Stimulated activated CD8-positive, alpha-beta memory T cell treated with anti-CD3 and anti-CD28 coated beads, Interleukin-12 subunit alpha, Interleukin-12 subunit beta, amount 100 ng/mL, for 1 hour (primary cell): Measurements from ENCODE around the gene C10orf95.
A peak's percentile ranks its signal among the peaks of the same experiment; 100 is the strongest.

Experiments
- DNase-seq: peaks from one replicate; pipeline ENCODE4 v3.0.0-alpha.2; 2020; ENCODE audit warnings: low read depth

Gene C10orf95

DNA sequence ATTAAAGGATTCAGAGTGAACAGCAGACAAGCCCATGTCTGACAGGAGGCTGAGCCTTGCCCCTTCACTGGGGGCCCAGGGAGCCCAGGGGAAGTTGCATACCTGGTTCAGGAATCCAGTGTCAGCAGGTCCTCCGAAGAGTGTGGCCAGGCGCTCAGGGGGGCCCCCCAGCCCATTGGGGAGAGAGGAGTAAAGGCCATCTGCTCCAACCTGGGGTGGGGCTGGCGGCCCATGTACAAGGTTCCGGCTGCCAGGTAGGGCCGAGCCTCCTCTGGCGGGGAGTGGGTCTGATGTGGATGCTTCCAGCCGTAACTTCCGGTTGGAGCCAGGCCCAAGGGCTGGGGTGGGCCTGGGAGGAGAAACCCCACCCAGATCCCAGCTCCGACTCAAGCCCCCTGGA, 35.1 kb downstream of the C10orf95 start:
- DNase-seq = no peak

DNA sequence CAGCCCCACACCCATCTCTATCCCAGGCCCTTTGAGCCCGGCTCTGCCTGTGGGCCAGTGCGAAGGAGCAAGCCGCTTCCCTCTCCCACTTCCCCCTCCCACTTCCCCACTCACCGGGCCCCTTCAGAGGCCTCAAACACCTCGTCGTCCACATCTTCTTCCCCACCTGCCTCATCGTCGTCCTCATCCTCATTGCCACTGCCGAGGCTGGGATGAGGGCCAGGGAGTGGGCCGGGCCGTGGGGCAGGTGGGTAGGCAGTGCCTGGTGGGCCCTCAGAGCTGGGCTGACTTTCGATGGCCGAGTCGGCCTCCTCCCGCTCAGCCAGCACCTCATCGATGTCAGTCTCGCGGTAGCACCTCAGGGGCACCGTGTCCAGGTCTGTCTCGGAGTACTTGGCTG, 36.6 kb downstream of the C10orf95 start:
- no peak for DNase-seq

DNA sequence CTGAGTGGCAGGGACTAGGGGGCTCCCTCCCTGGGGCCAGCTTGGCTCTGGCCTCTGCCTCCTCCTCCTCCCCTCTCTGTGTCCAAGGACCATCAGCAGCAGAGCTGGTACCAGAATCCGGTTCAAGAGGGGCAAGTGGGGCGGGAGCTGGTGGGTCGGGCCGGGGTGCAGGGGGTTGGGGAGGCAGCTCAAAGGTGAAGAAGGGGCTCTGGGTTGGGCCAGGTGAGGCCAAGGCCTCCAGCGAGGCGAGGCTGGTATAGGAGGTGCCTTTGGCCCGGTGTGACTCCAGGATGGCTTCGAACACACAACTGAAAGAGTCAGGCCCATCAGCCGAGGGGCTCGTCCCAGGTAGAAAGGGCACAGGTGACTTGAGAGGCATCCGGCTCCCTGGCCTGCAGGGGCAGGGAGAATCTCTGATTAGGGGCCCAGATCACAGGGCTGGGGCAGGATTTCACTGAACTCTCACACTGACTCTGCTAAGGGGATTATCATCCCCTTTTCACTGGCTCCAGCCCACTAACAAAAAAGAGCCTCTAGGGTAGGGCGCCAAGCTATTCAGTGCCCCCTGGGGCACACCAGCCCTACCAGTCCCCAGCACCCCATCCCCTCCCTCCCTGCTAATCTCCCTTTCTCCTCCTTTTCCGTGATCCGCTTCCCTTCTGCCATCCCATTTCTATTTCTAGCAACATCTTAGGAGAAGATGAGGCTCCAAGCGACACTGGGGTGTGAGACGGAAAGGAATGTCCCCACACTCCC, 37.4 kb downstream of the C10orf95 start:
- no peak for DNase-seq

DNA sequence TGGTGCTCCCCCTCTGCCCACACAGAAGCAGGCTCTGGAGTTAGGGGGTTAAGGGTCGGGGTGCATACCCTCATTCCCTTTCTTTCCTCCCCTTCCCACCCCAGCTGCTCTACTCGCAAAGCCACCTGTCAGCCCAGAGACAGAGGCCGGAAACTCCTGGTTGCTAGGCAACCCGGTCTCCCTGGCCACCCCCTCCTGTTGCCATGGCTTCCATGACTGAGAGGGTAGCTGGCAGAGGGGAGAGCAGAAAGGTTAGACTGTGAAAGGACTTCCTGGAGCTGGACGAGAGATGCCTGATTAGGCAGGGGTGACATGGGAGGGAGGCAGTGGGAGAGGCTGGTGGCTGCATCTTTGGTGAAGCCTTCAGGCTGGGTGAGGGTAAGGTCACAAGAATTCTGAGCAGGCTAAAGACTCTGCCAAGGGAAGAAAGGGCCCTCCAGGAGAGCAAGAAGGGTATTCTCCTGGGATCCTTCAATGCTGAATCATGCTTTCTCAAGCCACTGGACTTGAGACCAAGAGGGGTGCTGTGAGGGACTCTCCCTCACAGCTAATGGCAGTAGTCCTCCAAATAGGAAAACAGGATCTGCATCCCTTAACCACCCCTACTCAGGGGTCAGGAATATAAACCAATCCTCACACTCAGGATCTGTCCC, 38.2 kb downstream of the C10orf95 start:
- DNase-seq = no peak

DNA sequence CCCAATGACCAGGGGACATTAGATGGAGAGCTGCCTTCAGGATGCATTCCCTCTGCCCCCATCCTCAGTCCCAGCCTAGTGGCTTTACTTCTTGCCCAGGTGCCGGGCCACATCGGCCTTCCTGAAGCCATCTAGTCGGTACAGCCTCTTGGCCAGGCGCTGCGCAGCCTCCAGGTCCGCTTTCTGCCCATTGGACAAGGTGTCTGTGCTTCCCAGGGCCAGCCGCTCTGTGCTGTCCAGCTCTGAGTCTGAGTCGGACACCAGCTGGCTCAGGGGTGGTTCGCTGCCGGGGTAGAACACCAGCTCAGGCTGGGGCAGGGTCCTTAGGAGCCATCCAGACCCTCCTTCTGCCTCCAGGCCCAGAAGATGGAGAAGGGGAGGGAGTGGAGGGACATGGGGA, 39.0 kb downstream of the C10orf95 start:
- no peak for DNase-seq

DNA sequence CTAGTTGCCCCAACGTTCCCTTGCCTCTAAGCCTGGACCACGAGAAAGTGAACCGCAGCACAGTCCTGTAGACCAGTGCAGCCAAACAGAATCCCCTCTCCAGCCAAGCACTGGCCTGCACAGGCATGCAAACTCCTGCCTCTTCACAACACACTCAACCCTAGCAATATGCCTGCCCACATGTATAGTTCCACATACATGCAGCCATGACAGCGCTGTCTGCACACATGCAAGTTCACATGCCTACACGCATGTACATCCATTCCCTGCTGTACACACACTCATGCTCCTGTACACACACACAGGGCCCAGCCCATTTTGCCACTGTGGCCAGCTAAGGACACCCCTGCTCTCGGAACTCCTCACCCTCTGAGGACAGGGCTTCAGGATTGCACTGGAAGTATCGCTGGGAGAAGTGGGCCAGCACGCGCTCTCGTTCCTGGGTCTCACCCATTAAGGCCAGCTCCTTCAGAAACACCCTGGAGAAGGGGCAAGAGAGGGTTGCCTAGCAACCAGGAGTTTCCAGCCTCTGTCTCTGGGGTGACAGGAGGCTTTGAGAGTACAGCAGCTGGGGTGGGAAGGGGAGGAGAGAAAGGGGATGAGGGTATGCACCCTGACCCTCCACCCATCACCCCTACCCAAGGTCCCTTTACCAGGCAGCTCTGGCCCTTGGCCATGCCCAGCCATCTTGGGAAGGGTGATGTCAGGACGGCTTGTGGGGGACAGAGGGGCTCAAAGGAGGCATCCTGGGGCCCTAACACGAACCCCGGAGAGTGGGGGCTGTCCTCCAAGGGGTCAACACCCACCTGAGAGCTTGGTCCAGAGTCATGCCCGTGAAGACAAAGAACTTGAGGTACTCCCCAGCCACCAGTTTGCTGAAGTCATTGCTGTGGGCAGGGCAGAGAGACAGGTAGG, 39.7 kb downstream of the C10orf95 start:
- DNase-seq = no peak

DNA sequence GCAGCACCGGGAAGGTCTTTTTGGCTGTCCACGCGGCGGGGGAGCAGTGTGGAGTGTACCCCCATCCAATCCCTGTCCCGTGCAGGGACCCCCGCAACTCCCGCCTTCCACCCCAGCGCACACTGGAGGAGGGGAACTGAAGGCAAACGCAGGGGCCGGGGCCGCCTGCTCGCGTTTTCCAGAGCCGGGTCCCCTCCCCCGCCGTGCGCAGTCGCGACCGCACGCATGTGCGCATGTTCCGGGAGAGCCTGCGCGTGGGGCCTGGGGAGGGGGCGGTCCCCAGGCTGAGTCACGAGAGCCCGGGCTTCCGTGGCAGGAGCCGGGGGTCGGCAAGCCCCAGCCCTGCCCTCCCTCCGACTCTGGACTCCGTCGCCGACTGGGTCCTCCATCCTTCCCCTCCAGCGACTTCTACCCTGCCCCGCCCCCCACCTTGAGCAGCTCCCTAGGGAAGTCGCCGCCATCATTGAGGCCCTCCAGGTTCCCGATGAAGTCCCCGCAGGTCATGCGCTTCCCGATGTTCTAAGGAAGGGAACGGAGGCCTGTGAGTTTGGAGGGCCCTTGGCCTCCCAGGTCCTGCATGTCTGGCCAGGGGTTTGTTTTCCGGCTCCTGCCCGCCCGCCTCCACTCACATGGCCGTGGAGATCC, 40.8 kb downstream of the C10orf95 start:
- DNase-seq = no peak

DNA sequence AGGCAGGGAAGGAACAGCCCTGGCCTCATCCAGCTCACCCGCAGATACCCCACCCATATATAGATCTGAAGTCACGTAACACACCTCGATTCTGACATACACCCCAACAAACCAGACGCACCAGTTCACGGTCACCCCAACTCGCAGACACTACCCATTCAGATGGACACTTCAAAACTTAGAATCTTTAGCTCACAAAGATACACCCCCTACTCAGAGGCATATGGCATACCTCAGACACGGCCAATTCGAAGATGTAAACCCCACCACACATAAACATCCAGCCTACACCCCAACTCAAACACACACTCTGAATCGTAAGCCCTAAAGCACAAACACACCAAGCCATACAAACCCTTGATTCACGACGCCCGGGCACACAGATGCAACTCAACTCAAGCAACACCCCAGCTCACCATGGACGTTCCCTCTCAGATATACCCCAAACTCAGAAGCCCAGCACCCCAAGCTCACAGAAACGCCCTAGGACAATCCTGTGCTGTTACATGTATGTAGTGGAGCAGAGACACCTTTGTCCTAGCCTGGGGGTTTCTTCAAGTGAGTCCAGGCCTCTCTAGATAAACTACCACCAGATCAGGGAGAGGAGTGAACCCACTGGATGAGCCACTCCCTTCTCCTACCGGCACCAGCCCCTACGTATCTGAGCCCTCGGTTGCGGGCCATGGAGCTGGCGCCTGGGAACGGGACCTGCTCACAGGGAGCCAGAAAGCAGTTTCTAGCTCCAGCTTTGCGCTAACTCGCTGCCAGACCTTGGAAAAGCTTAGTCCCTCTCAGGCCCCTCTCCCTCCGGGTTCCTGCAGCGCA, 41.5 kb downstream of the C10orf95 start:
- DNase-seq = no peak

DNA sequence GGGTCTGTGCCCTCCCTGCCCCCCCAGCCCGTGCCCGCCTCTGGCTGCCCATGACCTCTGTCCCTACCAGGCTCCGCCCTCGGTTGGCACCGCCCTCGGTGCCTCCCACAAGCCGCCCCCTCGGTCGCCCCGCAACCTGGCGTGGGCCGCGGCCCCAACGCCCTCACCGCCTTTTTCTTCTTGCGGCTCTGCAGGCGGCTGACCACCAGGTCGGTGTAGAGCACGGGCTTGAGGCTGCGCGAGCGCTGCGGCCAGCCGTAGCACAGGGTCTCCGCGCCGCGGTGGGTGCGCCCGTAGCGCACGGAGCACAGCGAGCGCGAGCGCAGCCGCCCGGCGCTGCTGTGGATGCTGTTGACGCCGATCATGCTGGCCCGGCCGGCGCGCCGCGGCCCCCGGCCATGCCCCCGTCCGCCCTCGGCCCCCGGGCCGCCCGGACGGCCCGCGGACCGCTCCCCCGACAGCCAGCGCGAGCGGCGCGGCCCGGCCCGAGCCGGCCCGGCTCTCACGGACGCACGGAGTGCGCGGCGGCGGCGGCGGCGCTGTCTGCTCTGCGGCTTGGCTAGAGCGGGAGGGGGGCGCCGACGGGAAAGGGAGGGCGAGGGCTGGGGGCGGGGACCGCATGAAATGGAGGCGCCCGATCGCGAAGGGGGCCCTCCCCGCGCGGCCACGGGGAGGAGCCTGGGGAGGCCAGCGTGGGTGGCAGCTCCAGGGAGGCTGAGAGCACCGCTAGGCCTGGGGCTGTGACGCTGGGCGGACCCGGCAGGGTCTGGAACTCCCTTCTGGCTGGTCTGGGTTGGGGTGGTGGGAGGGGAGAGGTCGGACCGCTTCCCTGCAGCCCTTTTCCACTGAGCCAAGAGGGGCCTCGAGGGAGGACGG, 42.4 kb downstream of the C10orf95 start:
- peak; percentile 49 for DNase-seq

DNA sequence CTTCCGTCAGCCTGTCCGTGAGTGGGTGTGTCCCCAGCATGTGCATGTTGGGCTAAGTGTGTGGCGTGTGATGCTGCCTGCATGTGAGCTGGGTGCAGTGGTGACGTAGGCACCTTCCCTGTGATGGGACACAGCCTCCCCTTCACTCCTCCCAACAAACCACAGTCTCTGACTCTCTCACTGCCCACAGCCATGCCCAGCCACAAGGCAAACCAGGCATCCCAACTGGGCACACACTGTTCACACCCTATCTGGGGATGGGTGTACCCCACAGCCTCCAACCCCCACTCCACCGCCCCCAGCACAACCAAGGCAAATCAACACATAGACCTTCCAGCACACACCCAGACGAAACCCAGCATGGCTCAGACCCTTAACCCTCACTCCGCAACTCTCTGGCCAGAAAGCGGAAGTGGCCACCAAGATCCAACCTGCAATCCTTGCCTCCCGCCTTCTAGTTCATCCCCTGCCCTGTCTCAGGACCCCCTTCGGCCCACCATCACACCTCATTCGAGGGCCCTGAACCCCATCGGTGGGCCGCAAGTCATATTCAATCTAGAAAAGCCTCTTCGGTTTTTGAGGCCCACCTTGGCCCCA, 43.1 kb downstream of the C10orf95 start:
- DNase-seq = no peak

DNA sequence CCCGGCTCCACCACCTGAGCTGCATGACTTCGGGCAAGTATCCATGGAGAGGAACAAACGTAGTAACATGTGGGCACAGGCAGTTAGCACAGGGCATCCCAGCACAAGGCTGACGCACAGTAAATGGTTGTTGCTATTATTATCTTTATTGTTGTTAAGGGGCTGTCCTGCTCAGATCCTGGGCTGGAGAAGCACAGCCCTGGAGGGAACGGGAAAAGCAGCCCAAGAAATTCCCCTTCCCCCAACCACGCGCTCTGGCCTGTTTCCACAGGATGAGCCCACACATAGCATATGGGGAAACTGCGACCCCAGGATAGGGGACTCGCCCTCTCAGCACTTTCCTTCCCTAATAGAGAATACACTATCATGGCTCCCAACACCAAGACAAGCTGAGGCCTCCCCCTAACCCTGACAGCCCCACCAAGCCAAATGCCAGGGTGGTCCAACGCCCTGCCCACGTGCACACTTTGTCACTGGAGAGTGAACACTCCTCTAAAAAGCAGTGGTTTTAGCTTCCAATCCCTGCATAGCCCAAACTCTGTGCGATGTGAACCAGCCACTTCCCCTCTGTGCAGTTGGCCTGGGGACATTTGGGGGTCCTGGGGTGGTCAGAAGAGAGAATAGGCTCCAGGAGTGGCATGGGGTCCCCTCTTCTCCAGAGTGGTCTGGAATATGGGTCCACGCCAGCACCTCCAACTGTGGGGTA, 43.8 kb downstream of the C10orf95 start:
- no peak for DNase-seq

DNA sequence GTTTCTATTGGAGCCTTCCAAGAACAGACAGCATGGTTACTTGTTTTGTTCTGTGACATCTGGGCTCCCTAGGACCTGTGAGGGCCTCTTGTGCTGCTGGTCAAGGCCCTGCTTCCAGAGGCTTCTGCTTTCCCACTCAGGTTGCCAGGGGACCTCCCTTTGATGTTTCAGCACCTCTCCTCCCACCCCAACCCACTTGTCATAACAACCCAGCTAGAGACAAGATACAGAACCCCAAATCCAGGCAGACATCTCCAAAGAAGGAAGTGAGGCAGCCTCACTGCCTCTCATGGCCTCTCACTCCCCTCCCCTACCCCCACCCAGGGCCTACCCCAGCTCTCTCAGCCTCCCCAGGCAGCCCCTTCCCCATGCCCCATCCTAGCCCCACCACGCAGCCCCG, 44.5 kb downstream of the C10orf95 start:
- no peak for DNase-seq

DNA sequence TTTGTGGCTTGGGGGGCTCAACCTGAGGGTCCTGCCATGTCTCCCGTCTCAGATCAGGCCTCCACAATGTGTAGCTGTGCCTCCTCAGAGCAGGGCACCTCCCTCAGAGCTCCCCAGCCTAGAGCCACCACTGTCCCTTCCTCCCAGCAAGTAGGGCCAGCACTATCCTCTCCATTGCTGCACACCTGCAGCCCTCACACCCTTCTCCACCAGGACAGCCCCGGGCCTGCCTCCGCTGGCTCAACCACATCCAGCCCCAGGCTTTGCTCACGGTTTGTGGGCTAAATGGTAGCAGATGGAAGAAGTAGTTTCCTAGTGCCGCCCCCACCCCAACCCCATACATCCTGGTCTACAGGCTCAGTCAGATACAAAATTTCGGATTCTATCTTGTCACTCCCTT, 45.7 kb downstream of the C10orf95 start:
- DNase-seq = no peak

DNA sequence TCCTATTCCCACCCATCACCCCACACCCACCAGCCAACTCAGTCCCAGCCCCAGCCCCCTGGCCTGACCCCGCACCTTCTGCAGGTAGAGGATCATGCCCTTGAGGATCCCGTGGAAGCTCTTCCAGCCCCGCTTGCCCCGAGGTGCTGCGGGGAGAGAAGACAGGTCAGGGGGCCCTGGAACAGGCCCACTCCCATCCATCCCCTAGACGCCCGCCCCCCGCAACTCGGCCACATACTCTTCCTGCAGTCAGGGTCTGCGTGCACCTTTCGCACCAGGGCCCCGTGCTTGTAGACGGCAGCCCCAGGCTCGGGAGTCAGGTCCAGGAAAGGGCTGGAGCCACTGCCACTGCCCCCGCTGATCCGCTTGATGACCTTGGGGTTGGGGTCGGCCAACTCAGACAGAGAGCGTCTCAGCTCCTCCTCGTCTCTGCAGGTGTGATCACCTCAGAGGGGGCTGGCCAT, 46.2 kb downstream of the C10orf95 start:
- no peak for DNase-seq

DNA sequence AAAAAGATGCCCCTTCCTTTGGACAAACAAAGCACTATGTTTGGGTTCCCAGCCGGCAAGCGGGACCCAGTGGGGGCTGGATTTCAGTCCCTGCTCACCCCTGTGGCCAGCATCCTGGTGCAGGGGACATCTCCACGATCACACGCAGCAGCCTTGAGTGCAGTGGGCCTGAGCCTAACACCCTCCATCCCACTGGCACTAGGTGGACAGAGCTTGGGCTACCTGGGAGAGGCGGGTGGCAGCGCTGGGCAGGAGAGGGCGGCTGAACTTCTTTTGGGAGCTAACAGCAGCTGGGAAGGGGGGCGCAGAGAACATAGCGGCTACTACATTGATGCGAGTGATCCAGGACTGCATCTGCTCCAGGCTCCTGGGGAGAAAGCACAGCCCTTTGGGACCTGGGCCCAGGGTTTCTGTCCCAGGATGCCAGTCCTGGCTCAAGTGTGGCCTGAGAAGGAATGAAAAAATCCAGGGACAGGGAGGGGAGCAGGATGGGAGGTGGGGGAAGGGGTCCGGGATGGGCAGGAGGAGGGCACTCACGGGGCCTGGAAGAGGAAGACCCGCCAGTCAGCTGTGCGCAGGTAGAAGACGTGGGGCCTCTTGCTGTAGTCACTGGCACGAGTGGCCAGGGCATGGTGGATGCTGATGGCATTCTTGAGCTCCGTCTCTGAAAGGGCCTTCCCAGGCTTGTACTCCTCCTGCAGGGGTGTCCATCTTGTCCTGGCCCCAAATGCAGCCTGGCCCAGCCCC, 46.8 kb downstream of the C10orf95 start:
- DNase-seq = no peak

DNA sequence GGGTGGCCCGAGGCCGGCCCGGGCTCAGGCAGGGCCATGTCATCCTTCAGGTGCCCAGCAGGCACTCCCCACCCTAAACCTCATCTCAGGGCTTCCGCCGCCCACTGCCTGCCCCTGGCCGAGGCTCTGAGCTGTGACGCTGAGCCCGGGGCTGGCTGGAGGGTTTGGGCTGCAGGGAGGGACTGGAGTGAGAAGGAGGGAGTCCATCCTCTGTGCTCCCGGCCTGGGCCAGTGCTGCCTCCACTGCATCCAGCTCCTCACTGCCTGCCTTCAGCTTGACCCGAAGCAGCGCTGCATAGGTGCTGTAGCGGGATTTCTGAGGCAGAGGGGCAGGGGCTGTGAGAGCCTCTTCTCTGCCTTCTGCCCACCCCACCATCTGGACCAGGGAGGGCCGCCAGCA, 48.2 kb downstream of the C10orf95 start:
- no peak for DNase-seq

DNA sequence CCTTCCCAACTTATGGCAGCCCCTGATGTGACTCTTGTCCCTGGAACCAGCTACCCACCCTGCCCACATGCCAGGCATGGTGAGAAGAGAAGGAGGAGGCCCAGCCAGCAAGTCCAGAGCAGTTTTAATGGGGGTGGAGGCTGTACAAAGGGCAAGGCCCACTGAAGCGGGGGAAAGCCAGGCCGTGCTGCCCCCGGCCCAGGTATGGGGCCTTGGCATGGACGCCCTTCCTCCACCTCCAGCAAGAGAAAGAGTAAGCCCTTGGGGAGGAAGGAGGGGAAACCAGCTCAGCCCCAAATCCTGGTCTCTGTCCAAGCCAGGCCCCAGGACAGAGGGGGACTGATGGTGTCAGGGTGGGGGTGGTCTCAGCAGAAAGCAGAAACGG, 48.8 kb downstream of the C10orf95 start:
- DNase-seq = no peak

DNA sequence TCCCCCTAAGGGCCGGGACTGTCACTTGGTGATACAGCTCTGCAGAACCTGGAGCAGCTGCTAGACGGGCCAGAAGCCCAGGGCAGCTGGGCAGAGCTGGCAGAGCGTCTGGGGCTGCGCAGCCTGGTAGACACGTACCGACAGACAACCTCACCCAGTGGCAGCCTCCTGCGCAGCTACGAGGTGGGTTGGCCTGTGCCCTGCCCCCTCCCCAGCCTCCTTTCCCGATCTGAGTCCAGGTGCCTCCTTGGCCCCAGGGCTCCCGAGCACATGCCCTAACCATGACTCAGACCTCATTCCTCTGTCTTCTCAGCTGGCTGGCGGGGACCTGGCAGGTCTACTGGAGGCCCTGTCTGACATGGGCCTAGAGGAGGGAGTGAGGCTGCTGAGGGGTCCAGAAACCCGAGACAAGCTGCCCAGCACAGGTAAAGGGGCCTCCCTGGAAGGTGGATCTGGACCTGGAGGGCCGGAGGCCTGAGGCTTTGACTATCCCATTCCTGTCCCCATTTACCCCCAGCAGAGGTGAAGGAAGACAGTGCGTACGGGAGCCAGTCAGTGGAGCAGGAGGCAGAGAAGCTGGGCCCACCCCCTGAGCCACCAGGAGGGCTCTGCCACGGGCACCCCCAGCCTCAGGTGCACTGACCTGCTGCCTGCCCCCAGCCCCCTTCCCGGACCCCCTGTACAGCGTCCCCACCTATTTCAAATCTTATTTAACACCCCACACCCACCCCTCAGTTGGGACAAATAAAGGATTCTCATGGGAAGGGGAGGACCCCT, 49.4 kb downstream of the C10orf95 start:
- DNase-seq = no peak
